HCT116 (cell line): ENCODE data around the gene ECE2. TPM values are rescaled to one million over a fixed set of nuclear protein-coding genes. Genes with fewer than 3 reads are reported as not detected.

ENCODE experiments used
- ATAC-seq: fragments of 200-7000 bp; cut with Tn5 transposase; 2 replicates; pipeline ENCODE4 v1.9.1; 2020; ENCODE audit warnings: mild to moderate bottlenecking, moderate library complexity
- BruUV-seq: library from RNA; stranded (reverse); fragments of 400-500 nt; replicated peaks from 2 replicates; lab custom pipeline; 2021; lab: Mats Ljungman, UMichigan
- CTCF ChIA-PET: fragments of 300-600 bp; sonication (Branson Sonifier 250); formaldehyde crosslinking; loops from one replicate; lab custom pipeline; 2021; ENCODE audit warnings: antibody characterized with exemption; lab: Charles Lee
- POLR2A ChIA-PET: fragments of 300-600, 350-600 bp; sonication (Branson Sonifier 250); formaldehyde crosslinking; loops from one replicate; lab custom pipeline; 2021; ENCODE audit warnings: antibody characterized with exemption; lab: Charles Lee
- RAD21 ChIA-PET, 2 experiments: fragments of 300-600 bp; sonication (Branson Sonifier 250); formaldehyde crosslinking; loops; one replicate each; lab custom pipeline; 2023; ENCODE audit warnings: low total read pairs in 2 of 2; ENCODE audit not compliant: uncharacterized antibody in 2 of 2, unreplicated experiment in 2 of 2, low non-redundant PET in 1 of 2; lab: Charles Lee
- DNase-seq: peaks from one replicate; pipeline ENCODE4 v3.0.0-alpha.2; 2010; ENCODE audit warnings: low read depth, low spot score
- H2AFZ ChIP-seq: fragments of 200-600 bp; shearing (Covaris generic), sonication (generic); 2 replicates; pipeline ENCODE4 v1.6.1; 2017; ENCODE audit warnings: low read depth, mixed run types, mixed read lengths, antibody characterized with exemption, low read length; ENCODE audit not compliant: poor library complexity, severe bottlenecking
- H3K27ac ChIP-seq: 2 replicates; pipeline ENCODE4 v1.5.1; 2012; ENCODE audit warnings: low read depth, low read length
- H3K27me3 ChIP-seq: fragments of 200-600 bp; sonication (generic); 2 replicates; pipeline ENCODE4 v1.6.1; 2016; ENCODE audit warnings: mixed run types, low read length, mixed read lengths; ENCODE audit not compliant: insufficient read depth
- H3K36me3 ChIP-seq, 2 experiments: fragments of 200-500 bp in 1 of 2; fragments of 200-600 bp in 1 of 2; sonication (Bioruptor generic) in 1 of 2; sonication (generic) in 1 of 2; 2 replicates each; pipeline versions ENCODE4 v1.5.1 to v1.6.1; 2014 to 2016; ENCODE audit warnings: low read length in 2 of 2, inconsistent platforms in 1 of 2, mixed read lengths in 1 of 2, mixed run types in 1 of 2; ENCODE audit not compliant: insufficient read depth in 2 of 2, control insufficient read depth in 1 of 2
- H3K4me1 ChIP-seq, 2 experiments: fragments of 200-600 bp in 1 of 2; sonication (generic) in 1 of 2; 2 replicates each; pipeline versions ENCODE4 v1.5.1 to v1.6.1; 2012 to 2017; ENCODE audit warnings: low read length in 2 of 2, inconsistent platforms in 1 of 2, mild to moderate bottlenecking in 1 of 2, mixed read lengths in 1 of 2, mixed run types in 1 of 2, moderate library complexity in 1 of 2; ENCODE audit not compliant: insufficient read depth in 2 of 2, control insufficient read depth in 1 of 2
- H3K4me2 ChIP-seq: fragments of 200-600 bp; sonication (generic); 2 replicates; pipeline ENCODE4 v1.6.1; 2017; ENCODE audit warnings: mixed run types, low read length, mixed read lengths
- H3K4me3 ChIP-seq, 2 experiments: fragments of 200-600 bp in 1 of 2; sonication (generic) in 1 of 2; replicated peaks in 1 of 2; 2 replicates each; pipeline ENCODE4 v1.5.1; 2011 to 2016; ENCODE audit warnings: low read length in 2 of 2, control low read depth in 1 of 2, low read depth in 1 of 2, mild to moderate bottlenecking in 1 of 2, mixed read lengths in 1 of 2, mixed run types in 1 of 2
- H3K79me2 ChIP-seq: fragments of 200-600 bp; sonication (generic); 2 replicates; pipeline ENCODE4 v1.6.1; 2017; ENCODE audit warnings: mild to moderate bottlenecking, mixed run types, low read length, moderate library complexity, mixed read lengths; ENCODE audit not compliant: insufficient read depth
- H3K9ac ChIP-seq: fragments of 200-600 bp; sonication (generic); 2 replicates; pipeline ENCODE4 v1.6.1; 2016; ENCODE audit warnings: low read length, mixed read lengths
- H3K9me2 ChIP-seq: fragments of 200-600 bp; sonication (generic), shearing (Covaris generic); 2 replicates; pipeline ENCODE4 v1.6.1; 2017; ENCODE audit warnings: mixed run types, mild to moderate bottlenecking, moderate library complexity; ENCODE audit not compliant: insufficient read depth
- H3K9me3 ChIP-seq, 2 experiments: fragments of 200-500 bp in 1 of 2; fragments of 200-600 bp in 1 of 2; sonication (Bioruptor generic) in 1 of 2; sonication (generic) in 1 of 2; 2 replicates each; pipeline ENCODE4 v1.6.1; 2014 to 2017; ENCODE audit warnings: low read length in 2 of 2, mixed read lengths in 2 of 2, inconsistent platforms in 1 of 2, low read depth in 1 of 2, mild to moderate bottlenecking in 1 of 2, mixed run types in 1 of 2, moderate library complexity in 1 of 2; ENCODE audit not compliant: control insufficient read depth in 1 of 2, insufficient read depth in 1 of 2
- H4K20me1 ChIP-seq: fragments of 200-600 bp; sonication (generic), shearing (Covaris generic); 2 replicates; pipeline ENCODE4 v1.6.1; 2017; ENCODE audit warnings: mixed run types, mild to moderate bottlenecking, moderate library complexity; ENCODE audit not compliant: insufficient read depth
- ATF3 ChIP-seq: IDR thresholded peaks from 2 replicates; pipeline ENCODE4 v1.6.1; 2012
- CBX3 ChIP-seq: IDR thresholded peaks from 2 replicates; pipeline ENCODE4 v1.6.1; 2012; ENCODE audit warnings: low read depth
- EGR1 ChIP-seq: IDR thresholded peaks from 2 replicates; pipeline ENCODE4 v1.6.1; 2012; ENCODE audit warnings: low read depth
- ELF1 ChIP-seq: IDR thresholded peaks from 2 replicates; pipeline ENCODE4 v1.6.1; 2012; ENCODE audit warnings: low read depth, borderline replicate concordance
- EZH2 ChIP-seq: fragments of 200-600 bp; sonication (generic); IDR thresholded peaks from 2 replicates; pipeline ENCODE4 v1.6.1; 2017; ENCODE audit warnings: antibody characterized with exemption, mixed run types
- EZH2phosphoT487 ChIP-seq: fragments of 200-600 bp; IDR thresholded peaks from 2 replicates; pipeline ENCODE4 v1.6.1; 2018; ENCODE audit warnings: antibody characterized with exemption, borderline replicate concordance
- FOSL1 ChIP-seq: IDR thresholded peaks from 2 replicates; pipeline ENCODE4 v1.6.1; 2012; ENCODE audit warnings: low read depth
- JUND ChIP-seq: IDR thresholded peaks from 2 replicates; pipeline ENCODE4 v1.6.1; 2012
- MAX ChIP-seq: IDR thresholded peaks from 2 replicates; pipeline ENCODE4 v1.6.1; 2012
- POLR2A ChIP-seq: IDR thresholded peaks from 2 replicates; pipeline ENCODE4 v1.7.0; 2011; ENCODE audit warnings: borderline replicate concordance; ENCODE audit not compliant: insufficient read depth, insufficient read length; ENCODE audit errors: extremely low read depth
- RAD21 ChIP-seq: IDR thresholded peaks from 2 replicates; pipeline ENCODE4 v1.6.1; 2012; ENCODE audit warnings: low read depth, mild to moderate bottlenecking
- SIN3A ChIP-seq: IDR thresholded peaks from 2 replicates; pipeline ENCODE4 v1.6.1; 2012; ENCODE audit warnings: low read depth
- YY1 ChIP-seq: IDR thresholded peaks from 2 replicates; pipeline ENCODE4 v1.6.1; 2011; ENCODE audit warnings: low read length, low read depth, moderate library complexity, mild to moderate bottlenecking; ENCODE audit not compliant: insufficient replicate concordance; ENCODE audit errors: extremely low read depth
- ZBTB33 ChIP-seq: IDR thresholded peaks from 2 replicates; pipeline ENCODE4 v1.6.1; 2011; ENCODE audit warnings: mild to moderate bottlenecking, low read length, moderate library complexity; ENCODE audit not compliant: insufficient replicate concordance; ENCODE audit errors: extremely low read depth
- ZFX ChIP-seq: fragments of 450-650 bp; IDR thresholded peaks from 2 replicates; pipeline ENCODE4 v1.6.1; 2017
- ZNF274 ChIP-seq: fragments of 200-500 bp; sonication (Bioruptor generic); IDR thresholded peaks from 2 replicates; pipeline ENCODE4 v1.6.1; 2014; ENCODE audit warnings: mild to moderate bottlenecking, low read depth, low read length, inconsistent platforms
- intact Hi-C: fragments of 100-400 bp; cut with micrococcal nuclease; formaldehyde crosslinking; loops from 2 replicates; pipeline ENCODE4 v1.10.0; 2022
- total RNA-seq: library from RNA; stranded (reverse); gene quantifications from one replicate; pipeline ENCODE4 v1.2.1, GENCODE V29; 2021; ENCODE audit not compliant: unreplicated experiment
- TF ChIP-seq, protein P1 (sequence below): IDR thresholded peaks from 2 replicates; pipeline ENCODE4 v1.6.1; 2012; ENCODE audit warnings: low read depth

ECE2 gene
- total RNA-seq, 1 experiment from 2014 or later = not detected

- DNase-seq (no peak), ATAC-seq (no peak; the same call in 1 of the 2 replicates)
- Histone ChIP-seq H3K27me3 (no peaks in the 10 kb centered on the region), H3K9ac (0 out of 2 replicates have a peak overlapping the region, but pooled peaks have one; percentile 28), H2AFZ (no peak overlapping the region), H3K9me2 (no peaks in the 10 kb centered on the region), H4K20me1 (no peaks in the 10 kb centered on the region), H3K9me3 (no peaks in the 10 kb centered on the region), H3K4me3 (no peak overlapping the region), H3K27ac (peak overlapping the region; percentile 2; the same call in 1 of the 2 replicates), H3K36me3 (no peaks in the 10 kb centered on the region), H3K4me1 (peaks cover 12 to 24% of the 10 kb centered on the region in 2 experiments), H3K4me2 (peak overlapping the region; percentile 70), H3K79me2 (no peaks in the 10 kb centered on the region)
- intact Hi-C loops = no loop called here
- no TSS peak for BruUV-seq
- POLR2A ChIA-PET = no interaction called here
- CTCF ChIA-PET = no interaction called here
- RAD21 ChIA-PET = interaction anchor here in 1 of 2 experiments (0.9 kb wide), 1 partner anchor 61 kb away, joined by 3 read pairs; no protein-coding TSS in a partner anchor
- TF ChIP-seq FOSL1 = no peak
- TF ChIP-seq RAD21 = no peak
- TF ChIP-seq ELF1 = no peak
- no peak for TF ChIP-seq ZNF274
- TF ChIP-seq, protein P1, sequence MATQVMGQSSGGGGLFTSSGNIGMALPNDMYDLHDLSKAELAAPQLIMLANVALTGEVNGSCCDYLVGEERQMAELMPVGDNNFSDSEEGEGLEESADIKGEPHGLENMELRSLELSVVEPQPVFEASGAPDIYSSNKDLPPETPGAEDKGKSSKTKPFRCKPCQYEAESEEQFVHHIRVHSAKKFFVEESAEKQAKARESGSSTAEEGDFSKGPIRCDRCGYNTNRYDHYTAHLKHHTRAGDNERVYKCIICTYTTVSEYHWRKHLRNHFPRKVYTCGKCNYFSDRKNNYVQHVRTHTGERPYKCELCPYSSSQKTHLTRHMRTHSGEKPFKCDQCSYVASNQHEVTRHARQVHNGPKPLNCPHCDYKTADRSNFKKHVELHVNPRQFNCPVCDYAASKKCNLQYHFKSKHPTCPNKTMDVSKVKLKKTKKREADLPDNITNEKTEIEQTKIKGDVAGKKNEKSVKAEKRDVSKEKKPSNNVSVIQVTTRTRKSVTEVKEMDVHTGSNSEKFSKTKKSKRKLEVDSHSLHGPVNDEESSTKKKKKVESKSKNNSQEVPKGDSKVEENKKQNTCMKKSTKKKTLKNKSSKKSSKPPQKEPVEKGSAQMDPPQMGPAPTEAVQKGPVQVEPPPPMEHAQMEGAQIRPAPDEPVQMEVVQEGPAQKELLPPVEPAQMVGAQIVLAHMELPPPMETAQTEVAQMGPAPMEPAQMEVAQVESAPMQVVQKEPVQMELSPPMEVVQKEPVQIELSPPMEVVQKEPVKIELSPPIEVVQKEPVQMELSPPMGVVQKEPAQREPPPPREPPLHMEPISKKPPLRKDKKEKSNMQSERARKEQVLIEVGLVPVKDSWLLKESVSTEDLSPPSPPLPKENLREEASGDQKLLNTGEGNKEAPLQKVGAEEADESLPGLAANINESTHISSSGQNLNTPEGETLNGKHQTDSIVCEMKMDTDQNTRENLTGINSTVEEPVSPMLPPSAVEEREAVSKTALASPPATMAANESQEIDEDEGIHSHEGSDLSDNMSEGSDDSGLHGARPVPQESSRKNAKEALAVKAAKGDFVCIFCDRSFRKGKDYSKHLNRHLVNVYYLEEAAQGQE = no peak
- no peak for TF ChIP-seq EZH2phosphoT487
- no peak for TF ChIP-seq ZBTB33
- no peak for TF ChIP-seq ATF3
- TF ChIP-seq JUND = no peak
- TF ChIP-seq EGR1 = no peak
- TF ChIP-seq CBX3 = no peak
- no peak for TF ChIP-seq ZFX
- no peak for TF ChIP-seq YY1
- TF ChIP-seq SIN3A = no peak
- TF ChIP-seq EZH2 = no peak
- TF ChIP-seq POLR2A = no peak
- TF ChIP-seq MAX = no peak
Observed at GRCh38 chr3:184234671-184235380, 41.0 kb upstream of the ECE2 start.
